ENCODE results near the gene TRIM50.
"Not testable (repeated sequence)": the region's sequence is repeated elsewhere in the genome, so short reads cannot be mapped to it uniquely, and the experiment has no call there.

Gene TRIM50

DNA sequence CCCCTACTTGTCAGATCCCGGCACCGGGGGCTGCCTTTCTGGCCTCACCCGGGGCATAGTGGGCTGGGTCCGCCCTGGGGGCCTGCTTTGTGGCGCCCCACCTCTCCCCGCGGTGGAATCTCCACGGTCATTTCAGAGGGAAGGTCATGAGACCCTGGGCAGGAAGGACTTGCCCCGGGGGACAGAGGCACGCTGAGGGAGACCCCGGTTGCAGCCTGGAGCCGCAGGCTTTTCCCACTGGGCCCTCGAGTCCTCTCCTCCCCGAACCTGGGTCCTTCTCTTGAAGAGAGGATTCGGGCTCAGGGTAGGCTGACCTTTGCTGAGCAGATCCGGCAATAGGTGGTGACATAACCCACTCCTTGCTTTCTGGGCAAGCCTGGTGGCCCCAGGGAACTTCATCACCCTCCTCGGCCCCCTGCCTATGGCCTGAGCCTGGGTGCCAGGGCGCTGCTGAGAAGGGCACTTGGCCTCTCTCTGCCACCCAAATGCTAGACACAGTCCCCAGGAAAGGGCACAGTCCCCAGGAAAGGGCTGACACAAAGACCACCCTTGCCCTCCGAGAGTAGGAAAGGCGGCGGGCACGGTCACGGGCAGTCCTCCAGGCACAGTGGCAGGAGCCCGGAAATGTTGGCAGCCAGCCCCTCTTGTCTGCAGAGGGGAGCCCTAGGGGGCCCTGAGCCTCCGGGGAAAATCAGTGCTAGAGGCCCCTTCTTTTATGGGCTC is 36.3 kb upstream of the TRIM50 start:
- no peak overlapping the region for H3K27ac ChIP-seq
- no peak for DNase-seq (ENCODE audit: low spot score)
- TF ChIP-seq, protein P1, sequence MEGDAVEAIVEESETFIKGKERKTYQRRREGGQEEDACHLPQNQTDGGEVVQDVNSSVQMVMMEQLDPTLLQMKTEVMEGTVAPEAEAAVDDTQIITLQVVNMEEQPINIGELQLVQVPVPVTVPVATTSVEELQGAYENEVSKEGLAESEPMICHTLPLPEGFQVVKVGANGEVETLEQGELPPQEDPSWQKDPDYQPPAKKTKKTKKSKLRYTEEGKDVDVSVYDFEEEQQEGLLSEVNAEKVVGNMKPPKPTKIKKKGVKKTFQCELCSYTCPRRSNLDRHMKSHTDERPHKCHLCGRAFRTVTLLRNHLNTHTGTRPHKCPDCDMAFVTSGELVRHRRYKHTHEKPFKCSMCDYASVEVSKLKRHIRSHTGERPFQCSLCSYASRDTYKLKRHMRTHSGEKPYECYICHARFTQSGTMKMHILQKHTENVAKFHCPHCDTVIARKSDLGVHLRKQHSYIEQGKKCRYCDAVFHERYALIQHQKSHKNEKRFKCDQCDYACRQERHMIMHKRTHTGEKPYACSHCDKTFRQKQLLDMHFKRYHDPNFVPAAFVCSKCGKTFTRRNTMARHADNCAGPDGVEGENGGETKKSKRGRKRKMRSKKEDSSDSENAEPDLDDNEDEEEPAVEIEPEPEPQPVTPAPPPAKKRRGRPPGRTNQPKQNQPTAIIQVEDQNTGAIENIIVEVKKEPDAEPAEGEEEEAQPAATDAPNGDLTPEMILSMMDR (IDR thresholded peaks at IDR 0.05) = no peak
- no peak overlapping the region for H3K4me3 ChIP-seq

DNA sequence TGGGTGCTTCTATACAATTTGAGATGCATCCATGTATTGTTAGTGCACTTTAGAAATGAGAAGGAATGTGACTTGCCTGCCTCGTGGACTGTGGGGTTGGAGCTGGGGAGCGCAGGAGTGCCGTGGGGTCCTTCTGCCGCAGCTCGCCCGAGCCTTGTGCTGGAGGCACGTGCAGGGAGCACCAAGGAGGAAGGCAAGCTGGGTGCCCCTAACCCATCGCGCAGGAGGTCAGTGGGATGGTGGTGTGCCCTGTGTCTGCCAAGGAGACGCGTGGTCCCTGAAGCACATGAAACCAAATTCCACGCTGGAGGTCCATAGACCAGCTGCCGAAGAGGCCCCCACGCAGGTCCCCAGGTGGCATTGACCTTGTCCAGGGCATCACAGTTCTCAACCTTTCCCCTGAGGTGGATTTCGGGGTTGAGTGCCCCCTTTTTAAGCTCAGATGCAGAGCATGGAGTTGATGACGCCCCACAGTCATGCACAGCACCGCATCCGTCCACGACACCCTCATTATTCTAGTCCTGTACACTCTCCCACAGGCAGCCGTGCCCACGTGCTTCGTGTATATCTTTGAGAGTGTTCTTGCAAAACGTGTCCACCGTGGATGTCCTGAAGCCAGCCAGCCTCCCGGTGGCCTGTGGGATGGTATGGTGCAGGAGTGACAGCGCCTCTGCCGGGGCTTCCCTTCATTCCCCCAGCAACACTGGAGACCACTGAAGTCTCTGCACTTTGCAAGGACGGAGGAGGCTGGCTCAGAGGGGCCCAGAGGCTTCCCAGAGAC is 35.5 kb upstream of the TRIM50 start:
- TF ChIP-seq, protein P1 (IDR thresholded peaks at IDR 0.05) = no peak
- Histone ChIP-seq H3K4me3 (no peak overlapping the region), H3K27ac (no peak overlapping the region)
- no peak for DNase-seq (ENCODE audit: low spot score)

DNA sequence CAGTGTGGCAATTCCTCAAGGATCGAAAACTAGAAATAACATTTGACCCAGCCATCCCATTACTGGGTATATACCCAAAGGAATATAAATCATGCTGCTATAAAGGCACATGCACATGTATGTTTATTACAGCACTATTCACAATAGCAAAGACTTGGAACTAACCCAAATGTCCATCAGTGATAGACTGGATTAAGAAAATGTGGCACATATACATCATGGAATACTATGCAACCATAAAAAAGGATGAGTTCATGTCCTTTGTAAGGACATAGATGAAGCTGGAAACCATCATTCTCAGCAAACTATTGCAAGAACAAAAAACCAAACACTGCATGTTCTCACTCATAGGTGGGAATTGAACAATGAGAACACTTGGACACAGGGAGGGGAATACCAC is 32.7 kb upstream of the TRIM50 start:
- H3K27ac ChIP-seq; DNase-seq (ENCODE audit: low spot score); H3K4me3 ChIP-seq: not testable (repeated sequence)

DNA sequence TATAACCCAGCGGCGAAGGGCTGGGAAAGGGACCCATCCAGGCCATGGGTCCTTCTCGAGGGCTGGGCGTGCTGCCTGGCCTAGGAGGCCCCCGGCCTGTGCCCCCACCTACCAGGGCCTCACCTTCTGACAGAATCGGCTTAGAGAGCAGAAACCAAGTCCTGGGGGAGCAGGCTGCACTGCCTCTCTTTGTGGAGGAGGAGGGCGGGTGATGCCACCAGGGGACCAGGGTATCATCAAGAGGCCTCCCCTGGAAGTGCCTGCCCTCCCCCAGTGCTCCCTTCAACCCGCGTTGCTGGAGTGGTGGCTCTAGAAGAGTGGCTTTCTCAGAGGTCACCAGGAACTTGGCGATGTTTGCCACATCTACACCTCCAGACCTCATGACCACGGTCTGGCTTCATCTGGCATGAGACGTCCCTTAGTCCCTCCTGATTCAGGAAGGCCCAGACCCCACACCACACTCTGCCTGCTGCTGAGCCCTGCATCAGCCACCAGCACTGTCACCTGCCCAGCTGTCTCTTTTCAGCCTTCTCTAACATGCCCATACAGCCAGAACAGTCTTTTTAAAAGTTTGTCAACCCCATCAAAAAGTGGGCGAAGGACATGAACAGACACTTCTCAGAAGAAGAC is 32.0 kb upstream of the TRIM50 start:
- no peak overlapping the region for H3K27ac ChIP-seq
- DNase-seq (ENCODE audit: low spot score) = no peak
- H3K4me3 ChIP-seq = no peak overlapping the region
- TF ChIP-seq, protein P1 (IDR thresholded peaks at IDR 0.05) = no peak

DNA sequence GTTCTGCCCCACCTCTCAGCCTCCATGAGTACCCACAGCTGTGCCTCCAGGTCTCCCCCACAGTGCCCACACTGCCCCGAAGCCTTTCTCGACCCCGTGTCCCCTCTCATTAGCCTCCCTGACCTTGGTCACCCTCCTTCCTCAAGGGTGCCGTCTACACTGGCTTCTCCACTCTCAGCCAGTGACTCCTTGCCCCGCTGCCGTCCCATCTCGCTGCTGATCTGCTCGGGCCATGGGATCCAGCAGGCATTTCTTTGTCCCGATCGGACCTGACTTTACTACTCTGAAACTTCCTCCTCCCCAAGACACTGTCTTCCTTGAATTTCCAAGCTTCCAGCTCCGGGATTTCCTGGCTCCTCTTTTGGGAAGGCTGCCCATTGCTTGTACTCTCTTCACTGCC is 31.4 kb upstream of the TRIM50 start:
- no peak overlapping the region for H3K4me3 ChIP-seq
- TF ChIP-seq, protein P1 (IDR thresholded peaks at IDR 0.05) = no peak
- H3K27ac ChIP-seq = peak overlapping the region in 1 of 2 donors; percentile 70
- DNase-seq (ENCODE audit: low spot score) = no peak

DNA sequence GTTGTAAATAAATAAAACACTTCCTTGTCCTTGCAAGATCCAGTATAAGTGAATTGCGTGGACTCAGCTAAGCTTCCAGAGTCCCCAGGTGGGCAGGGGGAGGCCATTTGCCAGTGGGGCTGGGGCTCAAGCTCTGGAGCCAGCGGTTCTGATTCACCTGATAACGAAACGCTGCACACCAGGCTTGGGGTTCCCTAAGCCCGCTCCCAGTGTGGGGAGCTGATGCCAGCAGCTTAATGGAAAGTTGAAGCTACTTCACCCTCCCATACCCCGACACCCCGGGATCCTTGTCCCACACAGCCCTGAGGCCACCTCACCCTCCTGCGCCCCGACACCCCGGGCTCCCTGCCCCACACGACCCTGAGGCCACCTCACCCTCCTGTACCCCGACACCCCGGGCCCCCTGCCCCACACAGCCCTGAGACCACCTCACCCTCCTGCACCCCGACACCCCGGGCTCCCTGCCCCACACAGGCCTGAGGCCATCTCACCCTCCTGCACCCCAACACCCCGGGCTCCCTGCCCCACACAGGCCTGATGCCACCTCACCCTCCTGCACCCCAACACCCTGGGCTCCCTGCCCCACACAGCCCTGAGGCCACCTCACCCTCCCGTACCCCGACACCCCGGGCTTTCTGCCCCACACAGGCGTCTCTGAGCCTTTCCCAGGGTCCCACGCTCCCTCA is 30.9 kb upstream of the TRIM50 start:
- DNase-seq (ENCODE audit: low spot score) = no peak
- peak overlapping the region; percentile 59 for H3K4me3 ChIP-seq
- peak overlapping the region in 1 of 2 donors; percentile 70 for H3K27ac ChIP-seq
- TF ChIP-seq, protein P1 (IDR thresholded peaks at IDR 0.05) = no peak

DNA sequence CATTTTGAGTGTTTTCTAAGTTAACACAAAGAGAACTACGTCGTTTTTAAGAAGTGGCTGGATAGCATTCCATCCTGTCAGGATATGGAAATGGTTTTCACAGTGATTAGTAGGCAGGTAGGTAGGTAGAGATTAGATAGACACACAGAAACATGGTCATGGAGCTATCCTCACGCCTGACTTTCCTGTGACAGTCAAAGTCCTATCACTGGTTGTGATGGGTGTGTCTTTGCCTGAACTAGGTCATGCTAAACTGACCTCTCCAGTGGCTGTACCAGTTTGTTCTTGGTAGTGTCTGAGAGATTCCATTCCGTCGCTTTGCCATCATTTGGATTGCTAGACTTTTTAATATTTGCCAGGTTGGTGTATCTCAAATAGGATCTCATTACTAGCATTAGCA is 28.3 kb upstream of the TRIM50 start:
- no peak overlapping the region for H3K4me3 ChIP-seq
- TF ChIP-seq, protein P1 (IDR thresholded peaks at IDR 0.05) = no peak
- DNase-seq (ENCODE audit: low spot score) = no peak
- no peak overlapping the region for H3K27ac ChIP-seq

Measured in coronary artery (tissue), 2 donors.